H1 (cell line): ENCODE measurements around the gene MPV17L. TPM values are rescaled to one million over a fixed set of nuclear protein-coding genes. Genes with fewer than 3 reads are reported as not detected.
A peak's percentile ranks its signal among the peaks of the same experiment; 100 is the strongest.

Experiments used
- CTCF ChIA-PET: fragments of 300-600 bp; sonication (Branson Sonifier 250); formaldehyde crosslinking; loops from one replicate; lab custom pipeline; 2021; ENCODE audit not compliant: partially characterized antibody; lab: Charles Lee
- POLR2A ChIA-PET: fragments of 300-600 bp; sonication (Branson Sonifier 250); formaldehyde crosslinking; loops from one replicate; lab custom pipeline; 2021; ENCODE audit warnings: inconsistent platforms; ENCODE audit not compliant: partially characterized antibody; lab: Charles Lee
- DNase-seq, 2 experiments: peaks; one replicate each; pipeline versions ENCODE4 v3.0.0 to v3.0.0-alpha.2; 2010 to 2022; ENCODE audit warnings: low spot score in 2 of 2, low read depth in 1 of 2, mixed read lengths in 1 of 2
- FAIRE-seq: peaks from 2 replicates; lab custom pipeline; 2011; peaks lifted over from hg19 to GRCh38; lab: Jason Lieb, UNC
- H2AFZ ChIP-seq: 2 replicates; pipeline ENCODE4 v1.8.1; 2012; ENCODE audit warnings: low read length, inconsistent platforms
- H2AK5ac ChIP-seq: 2 replicates; pipeline ENCODE4 v1.6.1; 2013; ENCODE audit warnings: low read depth, low read length
- H2BK120ac ChIP-seq: replicated peaks from 2 replicates; pipeline ENCODE3; 2013; ENCODE audit warnings: low read depth, low read length, inconsistent platforms
- H2BK12ac ChIP-seq: 2 replicates; pipeline ENCODE4 v1.6.1; 2013; ENCODE audit warnings: low read depth, low read length
- H2BK15ac ChIP-seq: 2 replicates; pipeline ENCODE4 v1.6.1; 2013; ENCODE audit warnings: low read length
- H2BK20ac ChIP-seq: 2 replicates; pipeline ENCODE4 v1.6.1; 2013; ENCODE audit warnings: low read length
- H2BK5ac ChIP-seq: 2 replicates; pipeline ENCODE4 v1.6.1; 2013; ENCODE audit warnings: low read depth, low read length
- H3K14ac ChIP-seq: 2 replicates; pipeline ENCODE4 v1.6.1; 2013; ENCODE audit warnings: inconsistent platforms; ENCODE audit not compliant: insufficient read length
- H3K18ac ChIP-seq: 2 replicates; pipeline ENCODE4 v1.6.1; 2013; ENCODE audit warnings: low read length; ENCODE audit errors: extremely low read depth
- H3K23ac ChIP-seq: 2 replicates; pipeline ENCODE4 v1.6.1; 2013; ENCODE audit warnings: inconsistent platforms; ENCODE audit not compliant: insufficient read length
- H3K23me2 ChIP-seq: 2 replicates; pipeline ENCODE4 v1.6.1; 2013; ENCODE audit warnings: low read depth, low read length
- H3K27ac ChIP-seq: 2 replicates; pipeline ENCODE4 v1.6.1; 2011; ENCODE audit warnings: low read depth, low read length, inconsistent platforms
- H3K27me3 ChIP-seq, 4 experiments: replicated peaks in 1 of 4; 1 replicate in 1 of 4; 2 replicates in 3 of 4; pipeline versions ENCODE4 v1.6.1 to v1.8.1; 2011 to 2013; ENCODE audit warnings: low read length in 3 of 4, mild to moderate bottlenecking in 3 of 4, inconsistent platforms in 2 of 4, mixed read lengths in 2 of 4, moderate library complexity in 1 of 4; ENCODE audit not compliant: control insufficient read depth in 3 of 4, insufficient read depth in 3 of 4; ENCODE audit errors: extremely low read depth in 1 of 4
- H3K36me3 ChIP-seq, 4 experiments: 2 replicates each; pipeline versions ENCODE4 v1.6.1 to v1.8.1; 2011 to 2013; ENCODE audit warnings: mild to moderate bottlenecking in 4 of 4, low read length in 3 of 4, moderate library complexity in 2 of 4, control low read depth in 1 of 4, inconsistent platforms in 1 of 4; ENCODE audit not compliant: insufficient read depth in 4 of 4, control insufficient read depth in 2 of 4
- H3K4ac ChIP-seq: replicated peaks from 2 replicates; pipeline ENCODE3; 2013; ENCODE audit warnings: low read length, low read depth, mixed read lengths, inconsistent platforms; ENCODE audit not compliant: insufficient read length
- H3K4me1 ChIP-seq, 4 experiments: replicated peaks in 1 of 4; 1 replicate in 1 of 4; 2 replicates in 3 of 4; pipeline versions ENCODE4 v1.6.1 to v1.8.1; 2011 to 2013; ENCODE audit warnings: low read length in 3 of 4, inconsistent platforms in 2 of 4, mixed read lengths in 1 of 4; ENCODE audit not compliant: insufficient read depth in 4 of 4, control insufficient read depth in 3 of 4
- H3K4me2 ChIP-seq, 2 experiments: 2 replicates each; pipeline versions ENCODE4 v1.6.1 to v1.8.1; 2011 to 2013; ENCODE audit warnings: low read depth in 2 of 2, low read length in 2 of 2, control low read depth in 1 of 2, inconsistent platforms in 1 of 2, mild to moderate bottlenecking in 1 of 2; ENCODE audit not compliant: insufficient read depth in 1 of 2
- H3K4me3 ChIP-seq, 4 experiments: fragments of 200-600, 300-600 bp in 1 of 4; sonication (generic), shearing (Covaris generic), sonication (Bioruptor Twin) in 1 of 4; 2 replicates each; pipeline versions ENCODE4 v1.5.1 to v1.8.1; 2011 to 2016; ENCODE audit warnings: low read length in 4 of 4, low read depth in 3 of 4, control low read depth in 2 of 4, inconsistent platforms in 2 of 4, mild to moderate bottlenecking in 2 of 4, mixed read lengths in 1 of 4, moderate library complexity in 1 of 4; ENCODE audit not compliant: insufficient read depth in 2 of 4; ENCODE audit errors: extremely low read depth in 1 of 4
- H3K56ac ChIP-seq: replicated peaks from 2 replicates; pipeline ENCODE3; 2013; ENCODE audit warnings: low read depth, mild to moderate bottlenecking, mixed read lengths, low read length, inconsistent platforms; ENCODE audit not compliant: insufficient read length
- H3K79me1 ChIP-seq: 2 replicates; pipeline ENCODE4 v1.6.1; 2013; ENCODE audit warnings: low read depth, low read length, control low read depth
- H3K79me2 ChIP-seq, 2 experiments: 2 replicates each; pipeline versions ENCODE4 v1.6.1 to v1.8.1; 2012 to 2013; ENCODE audit warnings: low read length in 2 of 2, mild to moderate bottlenecking in 2 of 2, inconsistent platforms in 1 of 2; ENCODE audit not compliant: insufficient read depth in 2 of 2, control insufficient read depth in 1 of 2
- H3K9ac ChIP-seq, 4 experiments: replicated peaks in 1 of 4; 1 replicate in 1 of 4; 2 replicates in 3 of 4; pipeline versions ENCODE4 v1.6.1 to v1.8.1; 2011 to 2013; ENCODE audit warnings: low read depth in 3 of 4, low read length in 3 of 4, control low read depth in 2 of 4, mild to moderate bottlenecking in 2 of 4, moderate library complexity in 2 of 4, inconsistent platforms in 1 of 4; ENCODE audit errors: extremely low read depth in 1 of 4
- H3K9me3 ChIP-seq, 2 experiments: 2 replicates each; pipeline versions ENCODE4 v1.6.1 to v1.8.1; 2012 to 2013; ENCODE audit warnings: mild to moderate bottlenecking in 2 of 2, moderate library complexity in 2 of 2, control low read depth in 1 of 2, inconsistent platforms in 1 of 2, low read depth in 1 of 2, low read length in 1 of 2, mixed read lengths in 1 of 2; ENCODE audit not compliant: insufficient read depth in 2 of 2
- H4K20me1 ChIP-seq, 2 experiments: replicated peaks in 1 of 2; 2 replicates each; pipeline versions ENCODE3 to v1.8.1; 2011 to 2013; ENCODE audit warnings: inconsistent platforms in 2 of 2, low read length in 2 of 2, mild to moderate bottlenecking in 1 of 2; ENCODE audit not compliant: insufficient read depth in 2 of 2, control insufficient read depth in 1 of 2
- H4K5ac ChIP-seq: 2 replicates; pipeline ENCODE4 v1.6.1; 2013; ENCODE audit warnings: low read length, low read depth, mixed read lengths, inconsistent platforms; ENCODE audit not compliant: insufficient read length
- H4K8ac ChIP-seq: 2 replicates; pipeline ENCODE4 v1.8.0; 2013; ENCODE audit warnings: mild to moderate bottlenecking, moderate library complexity, low read length, inconsistent platforms; ENCODE audit not compliant: insufficient read depth; ENCODE audit errors: extremely low read depth
- H4K91ac ChIP-seq: replicated peaks from 2 replicates; pipeline ENCODE3; 2013; ENCODE audit warnings: low read length, mixed read lengths, inconsistent platforms; ENCODE audit not compliant: insufficient read length
- BRCA1 ChIP-seq: IDR thresholded peaks from 2 replicates; pipeline ENCODE4 v1.6.1; 2012; ENCODE audit warnings: low read depth, low read length, improper control_type of control experiment
- FOSL1 ChIP-seq: IDR thresholded peaks from 2 replicates; pipeline ENCODE4 v1.6.1; 2011; ENCODE audit warnings: mild to moderate bottlenecking, low read depth, low read length, moderate library complexity; ENCODE audit not compliant: insufficient read depth
- ZNF274 ChIP-seq: IDR thresholded peaks from 2 replicates; pipeline ENCODE4 v1.7.0; 2012; ENCODE audit warnings: low read length, borderline replicate concordance; ENCODE audit errors: extremely low read depth
- WGBS, 2 experiments: shearing (Covaris generic) in 1 of 2; methylation state at CpG; one replicate each; pipeline versions ENCODE4 v1.1.6 to v1.1.7; 2013 to 2015; ENCODE audit warnings: low lambda C conversion rate in 2 of 2, mixed read lengths in 2 of 2, inconsistent platforms in 1 of 2, low coverage in 1 of 2, missing lambda C conversion rate in 1 of 2; ENCODE audit not compliant: insufficient replicate concordance in 2 of 2, insufficient coverage in 1 of 2, insufficient read length in 1 of 2; ENCODE audit errors: extremely low coverage in 1 of 2, missing lambda C conversion rate in 1 of 2; 5-methylcytosine and 5-hydroxymethylcytosine counted together
- polyA plus RNA-seq, 7 experiments: library from polyadenylated mRNA; depleted of rRNA in 3 of 7; stranded (reverse) in 5 of 7; unstranded in 2 of 7; fragments of >200 nt in 5 of 7; fragments of 200-250 nt in 2 of 7; gene quantifications; 1 replicate in 5 of 7; 2 replicates in 1 of 7; 4 replicates in 1 of 7; pipeline versions ENCODE4 v1.2.1 to v1.2.3, GENCODE V29; 2011 to 2013; ENCODE audit warnings: missing spikeins in 2 of 7, mixed read lengths in 2 of 7
- total RNA-seq: library from RNA; stranded (reverse); fragmentation: NEBNext Ultra II Directional; extraction: Animal tissue kit (Norgen Biotek cat#: 25700); gene quantifications from 2 replicates; pipeline ENCODE4 v1.2.1, GENCODE V29; 2021

MPV17L gene
- total and polyA plus RNA-seq, 2 of the 8 experiments (the other 6 are each of a cell fraction or from before 2014, with no cell fraction given), result 6.7 to 8.2 TPM

DNA sequence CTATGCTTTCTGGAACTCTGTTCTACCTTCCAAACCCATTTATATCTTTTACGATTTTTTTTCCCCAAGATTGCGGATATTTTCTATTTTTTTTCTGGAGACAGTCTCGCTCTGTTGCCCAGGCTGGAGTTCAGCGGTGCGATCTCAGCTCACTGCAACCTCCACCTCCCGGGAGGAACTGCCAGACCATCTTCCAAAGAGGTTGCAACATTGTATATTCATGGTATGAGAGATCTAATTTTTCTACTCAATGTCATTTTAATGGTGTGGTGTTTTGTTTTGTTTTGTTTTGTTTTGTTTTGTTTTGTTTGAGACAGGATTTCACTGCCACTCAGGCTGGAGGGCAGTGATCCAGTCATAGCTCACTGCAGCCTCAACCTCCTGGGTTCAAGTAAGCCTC is 30.3 kb downstream of the MPV17L start:
- Histone ChIP-seq H3K9me3 (no peaks in the 10 kb centered on the region), H4K20me1 (no peaks in the 10 kb centered on the region), H2BK12ac (no peak overlapping the region), H3K4ac (no peak overlapping the region), H2BK5ac (no peak overlapping the region), H2AFZ (no peak overlapping the region), H3K4me1 (no peaks in the 10 kb centered on the region), H2BK15ac (no peak overlapping the region), H2AK5ac (no peak overlapping the region), H3K27me3 (no peaks in the 10 kb centered on the region), H3K18ac (no peak overlapping the region), H2BK120ac (no peak overlapping the region), H3K23ac (no peak overlapping the region), H3K14ac (no peak overlapping the region), H3K79me2 (no peaks in the 10 kb centered on the region), H3K9ac (no peak overlapping the region), H3K27ac (no peak overlapping the region), H4K5ac (no peak overlapping the region), H3K56ac (no peak overlapping the region), H3K23me2 (no peaks in the 10 kb centered on the region), H3K36me3 (no peaks in the 10 kb centered on the region), H4K91ac (no peak overlapping the region), H2BK20ac (no peak overlapping the region), H4K8ac (0 out of 2 replicates have a peak overlapping the region, but pooled peaks have one; percentile 25), H3K79me1 (no peaks in the 10 kb centered on the region), H3K4me2 (no peak overlapping the region), H3K4me3 (no peak overlapping the region)
- ChIA-PET CTCF (interaction anchor here (0.7 to 4.8 kb wide), 7 partner anchors 10 to 269 kb away, joined by 3 to 14 read pairs (median 4); no protein-coding TSS in a partner anchor), POLR2A (no interaction called here)
- DNase-seq (no peak), FAIRE-seq (no peak)
- WGBS, 2 experiments, result 90% methylated on average over 6 of the region's 6 CpGs; no CpG with 5 or more reads in 1 of the 2 experiments
- no peak for TF ChIP-seq FOSL1
- TF ChIP-seq BRCA1, result no peak
- no peak for TF ChIP-seq ZNF274
